UCSD-AML1 (cell line): Measurements from ENCODE around the gene NINJ2.
"Not testable (repeated sequence)": the region's sequence is repeated elsewhere in the genome, so short reads cannot be mapped to it uniquely, and the experiment has no call there.

ENCODE experiments used
- DNase-seq: peaks from one replicate; lab custom pipeline; 2025; ENCODE audit not compliant: unreplicated experiment; lab: John Stamatoyannopoulos, UW

The NINJ2 gene

GRCh38 chr12:642633-643474, 20.4 kb downstream of the NINJ2 start:
- peak; percentile 93 for DNase-seq

GRCh38 chr12:641321-641720, 21.9 kb downstream of the NINJ2 start:
- not testable (repeated sequence) for DNase-seq

GRCh38 chr12:640773-641172, 22.5 kb downstream of the NINJ2 start:
- no peak for DNase-seq

GRCh38 chr12:639988-640387, 23.3 kb downstream of the NINJ2 start:
- no peak for DNase-seq

GRCh38 chr12:639566-639965, 23.7 kb downstream of the NINJ2 start:
- no peak for DNase-seq

GRCh38 chr12:638953-639557, 24.2 kb downstream of the NINJ2 start:
- DNase-seq = no peak

- DNase-seq = no peak
These were observed 26.6 kb downstream of the NINJ2 start for GRCh38 chr12:636632-637031.

- no peak for DNase-seq
These were observed 29.5 kb downstream of the NINJ2 start for GRCh38 chr12:633731-634130.

GRCh38 chr12:632102-632696, 31.0 kb downstream of the NINJ2 start:
- DNase-seq = no peak

GRCh38 chr12:630656-631632, 32.3 kb downstream of the NINJ2 start:
- DNase-seq = peak; percentile 79

- DNase-seq = not testable (repeated sequence)
These were observed 34.5 kb downstream of the NINJ2 start for GRCh38 chr12:628742-629078.

- no peak for DNase-seq
These were observed 35.1 kb downstream of the NINJ2 start for GRCh38 chr12:627863-628741.

- no peak for DNase-seq
These were observed 36.0 kb downstream of the NINJ2 start for GRCh38 chr12:627285-627684.

GRCh38 chr12:625998-626397, 37.2 kb downstream of the NINJ2 start:
- DNase-seq = no peak

GRCh38 chr12:623865-624372, 39.3 kb downstream of the NINJ2 start:
- no peak for DNase-seq

GRCh38 chr12:623172-623864, 39.9 kb downstream of the NINJ2 start:
- DNase-seq = no peak

GRCh38 chr12:622416-622815, 40.8 kb downstream of the NINJ2 start:
- no peak for DNase-seq

- DNase-seq = peak; percentile 52
These were observed 43.9 kb downstream of the NINJ2 start for GRCh38 chr12:619346-619745.

- no peak for DNase-seq
These were observed 44.6 kb downstream of the NINJ2 start for GRCh38 chr12:618605-619004.
